ENCODE data around the gene LUZP1. TPM values are rescaled to one million over a fixed set of nuclear protein-coding genes. Genes with fewer than 3 reads are reported as not detected.
A peak's percentile ranks its signal among the peaks of the same experiment; 100 is the strongest.

Gene LUZP1
- 10 to 100 TPM; 20.8 to 25.7 (median 22.9) TPM for total RNA-seq

GRCh38 chr1:23168445-23169194 is at the start of gene LUZP1:
Gene LUZP1 (minus strand): TSS chr1:23168856.
- H3K36me3 ChIP-seq: no peaks in the 10 kb centered on the region
- DNase-seq (ENCODE audit: low spot score in 2 of 2): peak; percentile 96
- H3K4me3 ChIP-seq: peak within 1 kb of the TSS; percentile 73
- WGBS: 10% methylated on average over 31 of the region's 56 CpGs
- TF ChIP-seq POLR2A (IDR thresholded peaks at IDR 0.05) (peak; percentile 70 to 95), POLR2AphosphoS5 (IDR thresholded peaks at IDR 0.05) (no peak)
- peaks cover 45% of the 10 kb centered on the region for H3K4me1 ChIP-seq
- H3K27me3 ChIP-seq: no peaks in the 10 kb centered on the region
- no peaks in the 10 kb centered on the region for H3K9me3 ChIP-seq
- peak within 1 kb of the TSS; percentile 95 for H3K27ac ChIP-seq

- Histone ChIP-seq H3K36me3 (no peaks in the 10 kb centered on the region), H3K27me3 (peaks cover 64% of the 10 kb centered on the region), H3K4me3 (peak within 1 kb of the TSS; percentile 44), H3K27ac (no peak within 1 kb of the TSS), H3K4me1 (peaks cover 14% of the 10 kb centered on the region), H3K9me3 (no peaks in the 10 kb centered on the region)
- under 1% methylated on average over 27 of the region's 45 CpGs for WGBS
- no peak for TF ChIP-seq POLR2AphosphoS5 (IDR thresholded peaks at IDR 0.05)
- TF ChIP-seq EP300 (IDR thresholded peaks at IDR 0.05): no peak
- no peak for TF ChIP-seq POLR2A (IDR thresholded peaks at IDR 0.05)
- TF ChIP-seq CTCF (IDR thresholded peaks at IDR 0.05): no peak
- no peak for DNase-seq (ENCODE audit: low spot score in 2 of 2)
Observed at GRCh38 chr1:23217421-23218115, 48.9 kb upstream of the LUZP1 start, which contains the start of gene HTR1D. Gene HTR1D (minus strand): TSS chr1:23217502. CDS start chr1:23194219, 23,283 bp downstream.

GRCh38 chr1:23216771-23217420 is 48.2 kb upstream of the LUZP1 start:
- peaks cover 14% of the 10 kb centered on the region for H3K4me1 ChIP-seq
- H3K9me3 ChIP-seq: no peaks in the 10 kb centered on the region
- TF ChIP-seq CTCF (IDR thresholded peaks at IDR 0.05) (peak; percentile 24 to 36), POLR2AphosphoS5 (IDR thresholded peaks at IDR 0.05) (no peak), POLR2A (IDR thresholded peaks at IDR 0.05) (no peak), EP300 (IDR thresholded peaks at IDR 0.05) (no peak)
- peak overlapping the region; percentile 44 for H3K4me3 ChIP-seq
- DNase-seq (ENCODE audit: low spot score in 2 of 2): no peak
- peaks cover 66% of the 10 kb centered on the region for H3K27me3 ChIP-seq
- H3K27ac ChIP-seq: no peak overlapping the region
- no peaks in the 10 kb centered on the region for H3K36me3 ChIP-seq
- 0% methylated on average over 28 of the region's 78 CpGs for WGBS

- peaks cover 70% of the 10 kb centered on the region for H3K27me3 ChIP-seq
- DNase-seq (ENCODE audit: low spot score in 2 of 2): no peak
- H3K27ac ChIP-seq: no peak overlapping the region
- H3K4me3 ChIP-seq: no peak overlapping the region
- peaks cover 14% of the 10 kb centered on the region for H3K4me1 ChIP-seq
- WGBS: 93% methylated on average over 2 of the region's 3 CpGs
- no peaks in the 10 kb centered on the region for H3K36me3 ChIP-seq
- no peaks in the 10 kb centered on the region for H3K9me3 ChIP-seq
- TF ChIP-seq POLR2AphosphoS5 (IDR thresholded peaks at IDR 0.05) (no peak), CTCF (IDR thresholded peaks at IDR 0.05) (no peak), EP300 (IDR thresholded peaks at IDR 0.05) (no peak), POLR2A (IDR thresholded peaks at IDR 0.05) (no peak)
Observed at GRCh38 chr1:23215751-23216449, 47.2 kb upstream of the LUZP1 start.

- peaks cover 14% of the 10 kb centered on the region for H3K4me1 ChIP-seq
- WGBS: 88% methylated on average over 3 of the region's 3 CpGs
- no peaks in the 10 kb centered on the region for H3K9me3 ChIP-seq
- H3K36me3 ChIP-seq: no peaks in the 10 kb centered on the region
- H3K27ac ChIP-seq: no peak overlapping the region
- TF ChIP-seq POLR2AphosphoS5 (IDR thresholded peaks at IDR 0.05) (no peak), EP300 (IDR thresholded peaks at IDR 0.05) (no peak), POLR2A (IDR thresholded peaks at IDR 0.05) (no peak), CTCF (IDR thresholded peaks at IDR 0.05) (no peak)
- H3K4me3 ChIP-seq: no peak overlapping the region
- peaks cover 72% of the 10 kb centered on the region for H3K27me3 ChIP-seq
- no peak for DNase-seq (ENCODE audit: low spot score in 2 of 2)
Observed at GRCh38 chr1:23215291-23215690, 46.6 kb upstream of the LUZP1 start.

Data from suprapubic skin (tissue), 4 donors.